Endothelial cell of umbilical vein (primary cell): ENCODE results near the gene SEMA3A. TPM values are rescaled to one million over a fixed set of nuclear protein-coding genes. Genes with fewer than 3 reads are reported as not detected.

Experiments used
- BruUV-seq: library from RNA; stranded (reverse); fragments of 400-500 nt; replicated peaks from 2 replicates; lab custom pipeline; 2021; lab: Mats Ljungman, UMichigan
- CTCF ChIA-PET: fragments of 300-600, 350-600 bp; sonication (Branson Sonifier 250); formaldehyde crosslinking; loops from one replicate; lab custom pipeline; 2021; ENCODE audit warnings: antibody characterized with exemption, inconsistent platforms; lab: Charles Lee
- POLR2A ChIA-PET: fragments of 300-600, 350-600 bp; sonication (Branson Sonifier 250); formaldehyde crosslinking; loops from one replicate; lab custom pipeline; 2021; ENCODE audit warnings: antibody characterized with exemption, inconsistent platforms; lab: Charles Lee
- DNase-seq: peaks from one replicate; pipeline ENCODE4 v3.0.0-alpha.2; 2011; ENCODE audit warnings: low read depth, low spot score
- FAIRE-seq: peaks from 2 replicates; lab custom pipeline; 2011; peaks lifted over from hg19 to GRCh38; lab: Jason Lieb, UNC
- H2AFZ ChIP-seq: 2 replicates; pipeline ENCODE4 v1.6.0; 2012; ENCODE audit warnings: low read depth, low read length, control low read depth, inconsistent platforms
- H3K27ac ChIP-seq: 2 replicates; pipeline ENCODE4 v1.5.1; 2011; ENCODE audit warnings: low read depth, mild to moderate bottlenecking, control low read depth, low read length, moderate library complexity; ENCODE audit not compliant: insufficient read depth
- H3K27me3 ChIP-seq, 2 experiments: 2 replicates each; pipeline versions ENCODE4 v1.6.0 to v1.6.1; 2011; ENCODE audit warnings: low read length in 2 of 2, mixed read lengths in 1 of 2; ENCODE audit not compliant: control insufficient read depth in 2 of 2, insufficient read depth in 2 of 2
- H3K36me3 ChIP-seq, 2 experiments: 2 replicates in 1 of 2; 3 replicates in 1 of 2; pipeline ENCODE4 v1.5.1; 2011; ENCODE audit warnings: low read length in 2 of 2, mild to moderate bottlenecking in 1 of 2, moderate library complexity in 1 of 2; ENCODE audit not compliant: control insufficient read depth in 2 of 2, insufficient read depth in 2 of 2; ENCODE audit errors: extremely low read depth in 1 of 2
- H3K4me1 ChIP-seq: 3 replicates; pipeline ENCODE4 v1.5.1; 2011; ENCODE audit warnings: mild to moderate bottlenecking, low read length; ENCODE audit not compliant: control insufficient read depth, insufficient read depth; ENCODE audit errors: extremely low read depth
- H3K4me2 ChIP-seq: 2 replicates; pipeline ENCODE4 v1.6.1; 2011; ENCODE audit warnings: low read length, control low read depth, mixed read lengths; ENCODE audit not compliant: insufficient read depth
- H3K4me3 ChIP-seq, 3 experiments: fragments of 200-600 bp in 1 of 3; sonication (generic), shearing (Covaris generic) in 1 of 3; replicated peaks in 1 of 3; 2 replicates each; pipeline ENCODE4 v1.5.1; 2011 to 2016; ENCODE audit warnings: control low read depth in 3 of 3, low read length in 3 of 3, mild to moderate bottlenecking in 2 of 3, inconsistent platforms in 1 of 3, low read depth in 1 of 3, moderate library complexity in 1 of 3; ENCODE audit not compliant: insufficient read depth in 1 of 3
- H3K79me2 ChIP-seq: 2 replicates; pipeline ENCODE4 v1.6.0; 2012; ENCODE audit warnings: low read length, inconsistent platforms; ENCODE audit not compliant: control insufficient read depth, insufficient read depth
- H3K9ac ChIP-seq: replicated peaks from 2 replicates; pipeline ENCODE3; 2011; ENCODE audit warnings: low read length, control low read depth; ENCODE audit not compliant: insufficient read depth; ENCODE audit errors: extremely low read depth
- H3K9me1 ChIP-seq: replicated peaks from 3 replicates; pipeline ENCODE4 v1.6.0; 2011; ENCODE audit warnings: mild to moderate bottlenecking, low read length; ENCODE audit not compliant: control insufficient read depth, insufficient read depth; ENCODE audit errors: extremely low read depth
- H3K9me3 ChIP-seq: replicated peaks from 2 replicates; pipeline ENCODE4 v1.5.1; 2012; ENCODE audit warnings: low read length, inconsistent platforms; ENCODE audit not compliant: control insufficient read depth, insufficient read depth
- H4K20me1 ChIP-seq: replicated peaks from 2 replicates; pipeline ENCODE3; 2011; ENCODE audit warnings: mild to moderate bottlenecking, low read length; ENCODE audit not compliant: control insufficient read depth, insufficient read depth; ENCODE audit errors: extremely low read depth
- CTCF ChIP-seq, 2 donors: IDR thresholded peaks; 1 replicate in 1 of 2; 2 replicates in 1 of 2; pipeline ENCODE4 v1.5.1; 2011; ENCODE audit warnings: low read length in 2 of 2, mild to moderate bottlenecking in 2 of 2, moderate library complexity in 2 of 2, control low read depth in 1 of 2, inconsistent platforms in 1 of 2, low read depth in 1 of 2; ENCODE audit not compliant: insufficient read depth in 1 of 2; ENCODE audit errors: extremely low read depth in 1 of 2
- EZH2 ChIP-seq: IDR thresholded peaks from 2 replicates; pipeline ENCODE4 v1.6.1; 2012; ENCODE audit warnings: borderline replicate concordance, low read depth, mild to moderate bottlenecking, moderate library complexity, low read length, inconsistent platforms; ENCODE audit not compliant: severe bottlenecking
- FOS ChIP-seq: IDR thresholded peaks from 2 replicates; pipeline ENCODE4 v1.6.1; 2011; ENCODE audit warnings: mild to moderate bottlenecking, low read length, moderate library complexity, borderline replicate concordance; ENCODE audit not compliant: insufficient read depth
- GATA2 ChIP-seq: IDR thresholded peaks from 2 replicates; pipeline ENCODE4 v1.7.0; 2011; ENCODE audit warnings: low read depth, mild to moderate bottlenecking, moderate library complexity, mixed read lengths, low read length; ENCODE audit not compliant: insufficient read length, insufficient read depth
- JUN ChIP-seq: IDR thresholded peaks from 2 replicates; pipeline ENCODE4 v1.6.1; 2011; ENCODE audit warnings: borderline replicate concordance, low read depth; ENCODE audit not compliant: insufficient read length, insufficient read depth
- MAX ChIP-seq: IDR thresholded peaks from 2 replicates; pipeline ENCODE4 v1.6.1; 2011; ENCODE audit not compliant: insufficient read depth, insufficient read length
- MYC ChIP-seq: IDR thresholded peaks from one replicate; pipeline ENCODE4 v1.6.1; 2011; ENCODE audit warnings: mild to moderate bottlenecking, low read depth, low read length
- POLR2A ChIP-seq: IDR thresholded peaks from 2 replicates; pipeline ENCODE4 v1.6.1; 2012; ENCODE audit warnings: low read depth, mild to moderate bottlenecking, control low read depth, low read length
- POLR2AphosphoS5 ChIP-seq: IDR thresholded peaks from 2 replicates; pipeline ENCODE4 v1.6.1; 2012; ENCODE audit warnings: low read depth, mild to moderate bottlenecking, control low read depth, low read length, moderate library complexity; ENCODE audit not compliant: insufficient read depth
- dilution Hi-C: fragments of 300-500 bp; cut with MboI; formaldehyde crosslinking; loops from one replicate; pipeline ENCODE4 v1.15.0; 2019; ENCODE audit warnings: low sequenced_read_pairs; ENCODE audit not compliant: extremely low pct_ligation_motif_present
- intact Hi-C: fragments of 100-400 bp; cut with micrococcal nuclease; formaldehyde crosslinking; loops from one replicate; pipeline ENCODE4 v1.10.0; 2022
- polyA plus RNA-seq, 4 experiments: library from polyadenylated mRNA; depleted of rRNA in 3 of 4; stranded (reverse) in 3 of 4; unstranded in 1 of 4; fragments of >200 nt; gene quantifications; 2 replicates each; pipeline versions ENCODE4 v1.2.1 to v1.2.3, GENCODE V29; 2011 to 2012; ENCODE audit warnings: missing spikeins in 1 of 4
- total RNA-seq: library from RNA; stranded (reverse); gene quantifications from 2 replicates; pipeline ENCODE4 v1.2.3, GENCODE V29; 2021

Gene SEMA3A
- total and polyA plus RNA-seq, 2 donors (not counting 3 experiments of a cell fraction or from before 2014, with no cell fraction given) = 0.68 to 1.2 TPM

- no TSS peak for BruUV-seq
Observed at GRCh38 chr7:84095971-84096370, 98.6 kb downstream of the SEMA3A start.

More at GRCh38 chr7:84095971-84096370, 98.6 kb downstream of the SEMA3A start:
- no peak overlapping the region for H3K4me3 ChIP-seq
- ChIA-PET CTCF (no interaction called here), POLR2A (no interaction called here)
- H3K4me1 ChIP-seq = peaks cover 14% of the 10 kb centered on the region
- no peak for TF ChIP-seq CTCF (IDR thresholded peaks at IDR 0.05; ENCODE audit: extremely low read depth in 1 of 2, insufficient read depth in 1 of 2, low read depth in 1 of 2, low read length in 2 of 2)
- TF ChIP-seq POLR2AphosphoS5 = no peak
- no peak for TF ChIP-seq MYC
- no peak for TF ChIP-seq EZH2
- TF ChIP-seq MAX = no peak
- TF ChIP-seq FOS = no peak
- TF ChIP-seq GATA2 = no peak
- TF ChIP-seq JUN = no peak
- TF ChIP-seq POLR2A = no peak
- intact Hi-C loops = no loop called here
- no peaks in the 10 kb centered on the region for H3K36me3 ChIP-seq
- DNase-seq (no peak), FAIRE-seq (no peak)
- no peak overlapping the region for H2AFZ ChIP-seq
- dilution Hi-C loops = no loop called here
- H3K27ac ChIP-seq = no peak overlapping the region
- H4K20me1 ChIP-seq = no peaks in the 10 kb centered on the region
- no peak overlapping the region for H3K4me2 ChIP-seq
- H3K79me2 ChIP-seq = no peaks in the 10 kb centered on the region
- H3K9ac ChIP-seq = no peak overlapping the region
- no peaks in the 10 kb centered on the region for H3K27me3 ChIP-seq
- no peaks in the 10 kb centered on the region for H3K9me1 ChIP-seq
- no peaks in the 10 kb centered on the region for H3K9me3 ChIP-seq
